HEK293 (cell line): Measurements from ENCODE around the gene ATOH7.
A peak's percentile ranks its signal among the peaks of the same experiment; 100 is the strongest.

ENCODE experiments used
- CTCF ChIP-seq: fragments of 450-650 bp; formaldehyde crosslinking; IDR thresholded peaks from 2 replicates; pipeline ENCODE4 v1.5.1; 2016; ENCODE audit warnings: missing biosample characterization, missing genetic modification characterization
- GLI4 ChIP-seq: fragments of 450-650 bp; formaldehyde crosslinking; IDR thresholded peaks from 2 replicates; pipeline ENCODE4 v1.5.1; 2016; ENCODE audit warnings: missing biosample characterization, missing genetic modification characterization
- GLIS2 ChIP-seq: fragments of 450-650 bp; formaldehyde crosslinking; IDR thresholded peaks from 2 replicates; pipeline ENCODE4 v1.5.1; 2016; ENCODE audit warnings: missing biosample characterization, missing genetic modification characterization
- MZF1 ChIP-seq: fragments of 450-650 bp; formaldehyde crosslinking; IDR thresholded peaks from 2 replicates; pipeline ENCODE4 v1.5.1; 2017; ENCODE audit warnings: missing biosample characterization, missing genetic modification characterization, borderline replicate concordance
- PRDM4 ChIP-seq: fragments of 450-650 bp; formaldehyde crosslinking; IDR thresholded peaks from 2 replicates; pipeline ENCODE4 v1.5.1; 2017; ENCODE audit warnings: missing biosample characterization, missing genetic modification characterization
- SP3 ChIP-seq: fragments of 450-650 bp; formaldehyde crosslinking; IDR thresholded peaks from 2 replicates; pipeline ENCODE4 v1.5.1; 2016; ENCODE audit warnings: missing biosample characterization, missing genetic modification characterization
- YY2 ChIP-seq: fragments of 450-650 bp; formaldehyde crosslinking; IDR thresholded peaks from 2 replicates; pipeline ENCODE4 v1.5.1; 2016; ENCODE audit warnings: missing biosample characterization, missing genetic modification characterization
- ZBTB17 ChIP-seq: fragments of 450-650 bp; formaldehyde crosslinking; IDR thresholded peaks from 2 replicates; pipeline ENCODE4 v1.5.1; 2016; ENCODE audit warnings: missing biosample characterization, missing genetic modification characterization
- ZBTB44 ChIP-seq: fragments of 450-650 bp; IDR thresholded peaks from 2 replicates; pipeline ENCODE4 v1.5.1; 2018; ENCODE audit warnings: missing biosample characterization, mild to moderate bottlenecking, missing genetic modification characterization
- ZNF18 ChIP-seq: fragments of 450-650 bp; formaldehyde crosslinking; IDR thresholded peaks from 2 replicates; pipeline ENCODE4 v1.5.1; 2016; ENCODE audit warnings: missing biosample characterization, missing genetic modification characterization
- ZNF214 ChIP-seq: fragments of 450-650 bp; formaldehyde crosslinking; IDR thresholded peaks from 2 replicates; pipeline ENCODE4 v1.5.1; 2017; ENCODE audit warnings: missing biosample characterization, mild to moderate bottlenecking, missing genetic modification characterization, borderline replicate concordance
- ZNF266 ChIP-seq: fragments of 450-650 bp; formaldehyde crosslinking; IDR thresholded peaks from 2 replicates; pipeline ENCODE4 v1.5.1; 2016; ENCODE audit warnings: missing biosample characterization, missing genetic modification characterization, low read depth
- ZNF416 ChIP-seq: fragments of 450-650 bp; formaldehyde crosslinking; IDR thresholded peaks from 2 replicates; pipeline ENCODE4 v1.5.1; 2016; ENCODE audit warnings: missing biosample characterization, missing genetic modification characterization
- ZNF449 ChIP-seq: fragments of 450-650 bp; formaldehyde crosslinking; IDR thresholded peaks from 2 replicates; pipeline ENCODE4 v1.5.1; 2017; ENCODE audit warnings: missing biosample characterization, mild to moderate bottlenecking, missing genetic modification characterization, moderate library complexity
- ZNF571 ChIP-seq: fragments of 450-650 bp; formaldehyde crosslinking; IDR thresholded peaks from 2 replicates; pipeline ENCODE4 v1.5.0; 2017; ENCODE audit warnings: missing biosample characterization, missing genetic modification characterization
- ZNF677 ChIP-seq: fragments of 450-650 bp; IDR thresholded peaks from 2 replicates; pipeline ENCODE4 v1.5.0; 2018; ENCODE audit warnings: missing biosample characterization, mild to moderate bottlenecking, missing genetic modification characterization, moderate library complexity
- ZNF692 ChIP-seq: fragments of 450-650 bp; formaldehyde crosslinking; IDR thresholded peaks from 2 replicates; pipeline ENCODE4 v1.5.1; 2016; ENCODE audit warnings: missing biosample characterization, missing genetic modification characterization
- ZNF785 ChIP-seq: fragments of 450-650 bp; formaldehyde crosslinking; IDR thresholded peaks from 2 replicates; pipeline ENCODE4 v1.5.1; 2016; ENCODE audit warnings: missing biosample characterization, missing genetic modification characterization

The ATOH7 gene

GRCh38 chr10:68212721-68213352 is 19.1 kb downstream of the ATOH7 start (continued):
- TF ChIP-seq ZNF18 (tag by site-specific recombination) (no peak), PRDM4 (no peak), SP3 (tag by site-specific recombination) (no peak), ZNF692 (tag by site-specific recombination) (no peak; the same call in 1 of the 2 replicates), ZNF571 (tag by site-specific recombination) (no peak), GLI4 (no peak), ZNF449 (tag by site-specific recombination) (no peak), MZF1 (tag by site-specific recombination) (peak; percentile 75; the same call in 1 of the 2 replicates), ZNF214 (peak; percentile 94), ZBTB17 (no peak), YY2 (tag by site-specific recombination) (no peak), ZBTB44 (no peak), ZNF266 (tag by site-specific recombination) (no peak), ZNF785 (tag by site-specific recombination) (no peak), ZNF416 (tag by site-specific recombination) (no peak), CTCF (tag by site-specific recombination) (peak; percentile 9; the same call in 1 of the 2 replicates), GLIS2 (tag by site-specific recombination) (no peak), ZNF677 (tag by site-specific recombination) (no peak)
